MCF 10A (cell line): ENCODE results near the gene ZC3HAV1. TPM values are rescaled to one million over a fixed set of nuclear protein-coding genes. Genes with fewer than 3 reads are reported as not detected.

Experiments
- BruUV-seq: library from RNA; stranded (reverse); fragments of 400-500 nt; replicated peaks from 2 replicates; lab custom pipeline; 2021; lab: Mats Ljungman, UMichigan
- CTCF ChIA-PET: fragments of 300-600 bp; sonication (Branson Sonifier 250); formaldehyde crosslinking; extraction: SDS; loops from one replicate; lab custom pipeline; 2021; ENCODE audit warnings: antibody characterized with exemption, inconsistent platforms; lab: Yijun Ruan, JAX
- POLR2A ChIA-PET: fragments of 300-600, 350-650 bp; sonication (Branson Sonifier 250); formaldehyde crosslinking; extraction: SDS; loops from one replicate; lab custom pipeline; 2020; ENCODE audit warnings: antibody characterized with exemption, inconsistent platforms; lab: Yijun Ruan, JAX
- DNase-seq: peaks from one replicate; pipeline ENCODE4 v3.0.0-alpha.2; 2018; ENCODE audit not compliant: unreplicated experiment
- H3K27ac Mint-ChIP-seq: one replicate; pipeline ENCODE4 v1.8.0; 2022; ENCODE audit warnings: mild to moderate bottlenecking, low read depth, mixed read lengths; ENCODE audit not compliant: unreplicated experiment
- H3K27me3 Mint-ChIP-seq: one replicate; pipeline ENCODE4 v1.8.0; 2022; ENCODE audit warnings: mixed read lengths; ENCODE audit not compliant: insufficient read depth, unreplicated experiment
- H3K36me3 Mint-ChIP-seq: one replicate; pipeline ENCODE4 v1.8.0; 2022; ENCODE audit warnings: mild to moderate bottlenecking, moderate library complexity, mixed read lengths; ENCODE audit not compliant: insufficient read depth, unreplicated experiment
- H3K4me1 Mint-ChIP-seq: one replicate; pipeline ENCODE4 v1.8.0; 2022; ENCODE audit warnings: mixed read lengths; ENCODE audit not compliant: insufficient read depth, unreplicated experiment
- H3K4me3 Mint-ChIP-seq: one replicate; pipeline ENCODE4 v1.8.0; 2022; ENCODE audit warnings: mild to moderate bottlenecking, moderate library complexity, mixed read lengths; ENCODE audit not compliant: unreplicated experiment
- H3K9me3 Mint-ChIP-seq: one replicate; pipeline ENCODE4 v1.8.0; 2022; ENCODE audit warnings: mixed read lengths; ENCODE audit not compliant: unreplicated experiment
- CTCF ChIP-seq: fragments of 200-600 bp; IDR thresholded peaks from one replicate; pipeline ENCODE4 v1.8.0; 2022; ENCODE audit warnings: antibody characterized with exemption, mild to moderate bottlenecking; ENCODE audit not compliant: unreplicated experiment
- intact Hi-C: fragments of 100-400 bp; cut with micrococcal nuclease; formaldehyde crosslinking; loops from 2 replicates; pipeline ENCODE4 v1.14.1; 2022
- total RNA-seq: library from RNA; stranded (reverse); gene quantifications from 2 replicates; pipeline ENCODE4 v1.2.3, GENCODE V29; 2022

Gene ZC3HAV1
- total RNA-seq, 1 experiment from 2014 or later, result 14.2 TPM

- no peaks in the 10 kb centered on the region for H3K9me3 Mint-ChIP-seq
- intact Hi-C loops, result no loop called here
These were observed 59.6 kb downstream of the ZC3HAV1 start for GRCh38 chr7:139049936-139050335.

GRCh38 chr7:139049111-139049510 is 60.4 kb downstream of the ZC3HAV1 start:
- H3K27ac Mint-ChIP-seq, result no peak overlapping the region
- no peaks in the 10 kb centered on the region for H3K27me3 Mint-ChIP-seq
- DNase-seq, result no peak
- H3K36me3 Mint-ChIP-seq, result peaks cover 85% of the 10 kb centered on the region
- H3K4me3 Mint-ChIP-seq, result no peak overlapping the region
- peaks cover 10% of the 10 kb centered on the region for H3K4me1 Mint-ChIP-seq
- ChIA-PET CTCF (interaction anchor here (0.6 to 2.0 kb wide), 2 partner anchors 26 to 382 kb away, joined by 4 to 5 read pairs; no protein-coding TSS in a partner anchor), POLR2A (interaction anchor here (0.6 to 0.8 kb wide), 2 partner anchors 14 to 198 kb away, joined by 3 to 4 read pairs; no protein-coding TSS in a partner anchor)
- BruUV-seq, result no TSS peak
- intact Hi-C loops, result no loop called here
- TF ChIP-seq CTCF, result no peak
- H3K9me3 Mint-ChIP-seq, result no peaks in the 10 kb centered on the region

More at GRCh38 chr7:139049936-139050335, 59.6 kb downstream of the ZC3HAV1 start:
- no peaks in the 10 kb centered on the region for H3K27me3 Mint-ChIP-seq
- peaks cover 93% of the 10 kb centered on the region for H3K36me3 Mint-ChIP-seq
- POLR2A ChIA-PET, result interaction anchor here (0.6 to 0.7 kb wide), 4 partner anchors 9 to 972 kb away, joined by 3 read pairs; partner anchors contain the start of gene ZC3HAV1L
- DNase-seq, result no peak
- no TSS peak for BruUV-seq
- no peak overlapping the region for H3K27ac Mint-ChIP-seq
- no peak overlapping the region for H3K4me3 Mint-ChIP-seq
- peaks cover 2% of the 10 kb centered on the region for H3K4me1 Mint-ChIP-seq
- CTCF ChIA-PET, result interaction anchor here (0.6 to 2.0 kb wide), 3 partner anchors 25 to 382 kb away, joined by 3 to 5 read pairs (median 4); no protein-coding TSS in a partner anchor
- TF ChIP-seq CTCF, result no peak

- POLR2A ChIA-PET, result interaction anchor here (1.4 kb wide), 1 partner anchor 27 kb away, joined by 4 read pairs; no protein-coding TSS in a partner anchor
- no peaks in the 10 kb centered on the region for H3K27me3 Mint-ChIP-seq
- H3K36me3 Mint-ChIP-seq, result peaks cover 73% of the 10 kb centered on the region
- intact Hi-C loops, result no loop called here
- H3K9me3 Mint-ChIP-seq, result no peaks in the 10 kb centered on the region
- CTCF ChIA-PET, result interaction anchor here (2.0 to 2.3 kb wide), 2 partner anchors 27 to 31 kb away, joined by 5 to 9 read pairs; no protein-coding TSS in a partner anchor
- no peak overlapping the region for H3K27ac Mint-ChIP-seq
- no TSS peak for BruUV-seq
- H3K4me1 Mint-ChIP-seq, result peaks cover 13% of the 10 kb centered on the region
- no peak overlapping the region for H3K4me3 Mint-ChIP-seq
- no peak for TF ChIP-seq CTCF
- DNase-seq, result no peak
These were observed 61.5 kb downstream of the ZC3HAV1 start for GRCh38 chr7:139047970-139048369.

- Mint-ChIP-seq H3K9me3 (no peaks in the 10 kb centered on the region), H3K27ac (no peak overlapping the region), H3K4me3 (no peak overlapping the region), H3K4me1 (peaks cover 13% of the 10 kb centered on the region), H3K36me3 (peaks cover 58% of the 10 kb centered on the region), H3K27me3 (no peaks in the 10 kb centered on the region)
- no TSS peak for BruUV-seq
- CTCF ChIA-PET, result interaction anchor here (0.7 to 2.3 kb wide), 2 partner anchors 29 to 41 kb away, joined by 5 to 9 read pairs; no protein-coding TSS in a partner anchor
- POLR2A ChIA-PET, result interaction anchor here (0.7 to 0.9 kb wide), 2 partner anchors 8 to 12 kb away, joined by 4 read pairs; no protein-coding TSS in a partner anchor
- intact Hi-C loops, result no loop called here
- TF ChIP-seq CTCF, result no peak
- no peak for DNase-seq
These were observed 63.4 kb downstream of the ZC3HAV1 start for GRCh38 chr7:139046143-139046542.
